Adrenal gland (tissue), 12 donors: Measurements from ENCODE around the gene GPR155. TPM values are rescaled to one million over a fixed set of nuclear protein-coding genes. Genes with fewer than 3 reads are reported as not detected.
"Not testable (repeated sequence)": the region's sequence is repeated elsewhere in the genome, so short reads cannot be mapped to it uniquely, and the experiment has no call there.

Experiments
- DNase-seq, 7 donors: peaks; one replicate each; pipeline ENCODE4 v3.0.0-alpha.2; 2019 to 2020
- H3K27ac ChIP-seq, 5 donors: fragments of 200-600 bp; sonication (generic) in 4 of 5; 1 replicate in 3 of 5; 2 replicates in 2 of 5; pipeline versions ENCODE4 v1.5.1 to v1.8.0; 2016 to 2020; ENCODE audit warnings: mild to moderate bottlenecking in 1 of 5
- H3K27me3 ChIP-seq: fragments of 200-600 bp; 2 replicates; pipeline ENCODE4 v1.8.0; 2021
- H3K36me3 ChIP-seq, 2 donors: fragments of 200-600 bp; replicated peaks in 1 of 2; 1 replicate in 1 of 2; 2 replicates in 1 of 2; pipeline versions ENCODE4 v1.5.1 to v1.8.0; 2018 to 2022
- H3K4me1 ChIP-seq, 2 donors: fragments of 200-600 bp; replicated peaks in 1 of 2; 1 replicate in 1 of 2; 2 replicates in 1 of 2; pipeline versions ENCODE4 v1.5.1 to v1.8.0; 2018 to 2021
- H3K4me3 ChIP-seq, 4 donors: fragments of 200-600 bp; sonication (generic) in 3 of 4; one replicate each; pipeline ENCODE4 v1.5.1; 2016 to 2018
- H3K9me3 ChIP-seq, 3 donors: fragments of 200-600 bp; sonication (generic) in 1 of 3; replicated peaks in 1 of 3; 1 replicate in 2 of 3; 2 replicates in 1 of 3; pipeline versions ENCODE4 v1.5.1 to v1.8.0; 2016 to 2021
- CTCF ChIP-seq, 6 experiments: fragments of 450-650 bp in 4 of 6; fragments of 200-600 bp in 2 of 6; sonication (generic) in 1 of 6; IDR thresholded peaks; 1 replicate in 5 of 6; 2 replicates in 1 of 6; pipeline versions ENCODE4 v1.5.1 to v1.8.0; 2016 to 2021; ENCODE audit warnings: antibody characterized with exemption in 6 of 6, mild to moderate bottlenecking in 2 of 6, moderate library complexity in 1 of 6
- POLR2A ChIP-seq, 2 donors: fragments of 450-650 bp; IDR thresholded peaks; one replicate each; pipeline ENCODE4 v1.6.1; 2017; ENCODE audit warnings: antibody characterized with exemption in 2 of 2, mild to moderate bottlenecking in 2 of 2, moderate library complexity in 1 of 2
- WGBS, 4 donors: extraction: QIAGEN DNeasy Blood & Tissue Kit in 2 of 4; methylation state at CpG; one replicate each; pipeline versions ENCODE4 v1.1.5 to v1.1.7; 2013 to 2017; 5-methylcytosine and 5-hydroxymethylcytosine counted together
- intact Hi-C, 2 donors: fragments of 100-400 bp; cut with DNase I; formaldehyde crosslinking; loops; one replicate each; pipeline versions ENCODE4 v1.14.1 to v1.15.0; 2022 to 2023
- polyA plus RNA-seq, 3 donors: library from polyadenylated mRNA; stranded (reverse); fragments of 200-250 nt in 2 of 3; fragments of 350-450 nt in 1 of 3; fragmentation: Illumina TruSeq in 1 of 3; extraction: RNeasy Lipid Tissue Mini Kit (QIAGEN cat#74804) in 1 of 3; gene quantifications; one replicate each; pipeline ENCODE4 v1.2.3, GENCODE V29; 2013 to 2014
- total RNA-seq, 9 donors: library from RNA; depleted of rRNA in 4 of 9; stranded (reverse); fragments of >200 nt in 4 of 9; fragments of 120-200 nt in 1 of 9; fragmentation: NEBNext Ultra II Directional in 1 of 9; extraction: Animal tissue kit (Norgen Biotek cat#: 25700) in 1 of 9; gene quantifications; one replicate each; pipeline versions ENCODE4 v1.1.0 to v1.2.4, GENCODE V29; 2013 to 2023
- donor health status: healthy with polysubstance abuse.
- donor health status: Bipolar disorder and iron deficiency.
- donor health status: DM: yes; HTN: yes; CAD: no.
- donor health status: DM: no; HTN: no; CAD: no.
- donor health status: DM: no; HTN: no; CAD: no.
- donor health status: DM: yes; HTN: yes; CAD: no.

Gene GPR155
- total and polyA plus RNA-seq, 12 donors = 1.8 to 17.6 (median 10.0) TPM

DNA sequence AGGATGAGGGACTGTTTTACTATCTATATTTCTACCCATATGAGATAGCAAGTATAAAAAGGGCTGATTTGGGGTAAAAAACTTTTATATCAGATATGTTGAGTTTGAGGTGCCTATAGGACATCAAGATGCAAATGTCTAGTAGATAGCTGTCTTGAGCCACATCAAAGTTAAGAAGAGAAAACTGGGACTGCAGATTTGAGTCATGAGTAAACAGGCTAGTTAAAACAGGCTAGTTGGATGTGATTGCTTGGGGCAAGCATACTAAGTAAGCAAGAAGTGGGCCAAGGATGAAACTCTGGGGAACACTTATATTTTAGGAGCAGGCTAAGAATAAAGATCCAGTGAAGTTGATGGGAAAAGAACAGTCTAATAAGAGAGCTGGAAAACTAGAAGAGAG lies 94.1 kb downstream of the GPR155 start:
- Histone ChIP-seq H3K4me3 (no peak overlapping the region), H3K4me1 (peaks cover 18 to 36% of the 10 kb centered on the region in 2 donors), H3K27ac (no peak overlapping the region), H3K9me3 (no peaks in the 10 kb centered on the region), H3K27me3 (no peaks in the 10 kb centered on the region), H3K36me3 (no peaks in the 10 kb centered on the region)
- no peak for DNase-seq
- no peak for TF ChIP-seq CTCF (IDR thresholded peaks at IDR 0.05)
- no peak for TF ChIP-seq POLR2A (IDR thresholded peaks at IDR 0.05)
- intact Hi-C loops = no loop called here

GRCh38 chr2:174390303-174390702 lies 96.5 kb downstream of the GPR155 start:
- H3K4me3 ChIP-seq, H3K27me3 ChIP-seq, H3K9me3 ChIP-seq, intact Hi-C loops, DNase-seq, H3K27ac ChIP-seq: not testable (repeated sequence)
- WGBS, 4 donors = 98 to 100% (median 99%) methylated on average over 3 of the region's 3 CpGs
- Histone ChIP-seq H3K36me3 (peaks cover 0 to 18% of the 10 kb centered on the region in 2 donors), H3K4me1 (peaks cover 11 to 23% of the 10 kb centered on the region in 2 donors)

GRCh38 chr2:174389542-174389941 lies 97.3 kb downstream of the GPR155 start:
- Histone ChIP-seq H3K27ac (no peak overlapping the region), H3K9me3 (no peaks in the 10 kb centered on the region), H3K36me3 (peaks cover 0 to 18% of the 10 kb centered on the region in 2 donors), H3K4me3 (no peak overlapping the region), H3K27me3 (no peaks in the 10 kb centered on the region), H3K4me1 (peaks cover 8 to 22% of the 10 kb centered on the region in 2 donors)
- 90 to 94% (median 93%) methylated on average over 6 of the region's 6 CpGs for WGBS, 4 donors
- no peak for DNase-seq
- TF ChIP-seq CTCF (IDR thresholded peaks at IDR 0.05) = no peak
- no peak for TF ChIP-seq POLR2A (IDR thresholded peaks at IDR 0.05)
- intact Hi-C loops = no loop called here

DNA sequence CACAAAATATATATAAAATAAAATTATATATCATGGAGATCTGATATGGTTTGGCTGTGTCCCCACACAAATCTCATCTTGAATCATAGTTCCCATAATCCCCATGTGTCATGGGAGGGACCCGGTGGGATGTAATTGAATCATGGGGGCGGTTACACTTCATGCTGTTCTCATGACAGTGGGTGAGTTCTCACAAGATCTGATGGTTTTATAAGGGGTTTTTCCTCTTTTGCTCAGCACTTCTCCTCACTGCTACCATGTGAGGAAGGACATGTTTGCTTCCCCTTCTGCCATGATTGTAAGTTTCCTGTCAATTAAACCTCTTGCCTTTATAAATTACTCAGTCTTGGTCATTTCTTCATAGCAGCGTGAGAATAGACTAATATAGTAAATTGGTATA lies 98.1 kb downstream of the GPR155 start:
- H3K36me3 ChIP-seq = peaks cover 0 to 18% of the 10 kb centered on the region in 2 donors
- intact Hi-C loops, H3K9me3 ChIP-seq, DNase-seq, H3K27ac ChIP-seq, H3K4me3 ChIP-seq, H3K27me3 ChIP-seq: not testable (repeated sequence)
- peaks cover 0 to 13% of the 10 kb centered on the region in 2 donors for H3K4me1 ChIP-seq
- 91 to 99% (median 93%) methylated on average over 3 of the region's 3 CpGs for WGBS, 4 donors

DNA sequence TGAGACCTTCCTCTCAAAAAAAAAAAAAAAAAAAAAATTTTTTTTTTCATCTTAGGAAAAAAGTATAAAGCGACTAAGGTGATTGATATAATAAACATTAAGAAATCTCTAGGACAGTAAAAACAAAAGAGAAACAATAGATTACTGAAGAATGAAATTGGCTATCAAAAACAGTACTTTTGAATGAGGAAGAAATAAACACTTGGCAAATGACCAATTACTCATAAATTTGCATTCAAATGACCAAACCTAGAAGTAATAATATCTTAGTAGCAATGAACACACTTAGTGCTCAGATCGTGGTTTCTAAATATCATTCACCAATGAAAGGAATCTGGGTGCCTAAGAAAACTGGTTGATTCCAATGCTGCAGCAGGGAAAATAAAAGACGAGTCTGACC lies 101.6 kb downstream of the GPR155 start:
- WGBS, 4 donors = 90 to 97% (median 94%) methylated on average over 3 of the region's 3 CpGs
- H3K36me3 ChIP-seq = peaks cover 0 to 31% of the 10 kb centered on the region in 2 donors

More for the DNA sequence above, 101.6 kb downstream of the GPR155 start:
- Histone ChIP-seq H3K4me3 (no peak overlapping the region), H3K27me3 (no peaks in the 10 kb centered on the region), H3K9me3 (no peaks in the 10 kb centered on the region), H3K27ac (no peak overlapping the region), H3K4me1 (no peaks in the 10 kb centered on the region)
- TF ChIP-seq POLR2A (IDR thresholded peaks at IDR 0.05) = no peak
- no peak for TF ChIP-seq CTCF (IDR thresholded peaks at IDR 0.05)
- DNase-seq = no peak
- intact Hi-C loops = no loop called here
